Prostate gland (tissue), 2 donors: ENCODE measurements around the gene GLA. TPM values are rescaled to one million over a fixed set of nuclear protein-coding genes. Genes with fewer than 3 reads are reported as not detected.
A peak's percentile ranks its signal among the peaks of the same experiment; 100 is the strongest.

ENCODE experiments used
- DNase-seq: peaks from one replicate; pipeline ENCODE4 v3.0.0-alpha.2; 2019; ENCODE audit warnings: low spot score
- H3K27ac ChIP-seq, 2 donors: fragments of 200-600 bp; sonication (generic); 2 replicates each; pipeline ENCODE4 v1.5.1; 2017 to 2019
- H3K27me3 ChIP-seq: fragments of 200-600 bp; sonication (generic); replicated peaks from 2 replicates; pipeline ENCODE4 v1.5.1; 2019; ENCODE audit not compliant: insufficient read depth
- H3K36me3 ChIP-seq, 2 donors: fragments of 200-600 bp; sonication (generic); 1 replicate in 1 of 2; 2 replicates in 1 of 2; pipeline versions ENCODE4 v1.5.1 to v1.8.1; 2017 to 2019
- H3K4me1 ChIP-seq: fragments of 200-600 bp; sonication (generic); replicated peaks from 2 replicates; pipeline ENCODE4 v1.5.1; 2019
- H3K4me3 ChIP-seq, 2 donors: fragments of 200-600 bp; sonication (generic); 2 replicates each; pipeline ENCODE4 v1.5.1; 2017 to 2019
- H3K9me3 ChIP-seq: fragments of 200-600 bp; sonication (generic); 2 replicates; pipeline ENCODE4 v1.5.1; 2017
- CTCF ChIP-seq, 4 experiments: fragments of 200-600 bp in 2 of 4; fragments of 450-650 bp in 2 of 4; sonication (generic) in 2 of 4; IDR thresholded peaks; 1 replicate in 3 of 4; 2 replicates in 1 of 4; pipeline ENCODE4 v1.5.1; 2016 to 2019; ENCODE audit warnings: antibody characterized with exemption in 4 of 4, mild to moderate bottlenecking in 2 of 4, moderate library complexity in 2 of 4
- POLR2A ChIP-seq: fragments of 450-650 bp; IDR thresholded peaks from one replicate; pipeline ENCODE4 v1.6.1; 2016; ENCODE audit warnings: antibody characterized with exemption, mild to moderate bottlenecking
- POLR2AphosphoS5 ChIP-seq: sonication (generic); formaldehyde crosslinking; IDR thresholded peaks from one replicate; pipeline ENCODE4 v1.6.1; 2017; ENCODE audit warnings: antibody characterized with exemption
- WGBS: methylation state at CpG from one replicate; pipeline ENCODE4 v1.1.5; 2018; 5-methylcytosine and 5-hydroxymethylcytosine counted together
- intact Hi-C: fragments of 100-400 bp; cut with DNase I; formaldehyde crosslinking; loops from one replicate; pipeline ENCODE4 v1.14.2; 2022
- total RNA-seq, 2 donors: library from RNA; depleted of rRNA; stranded (reverse); fragments of >200 nt; gene quantifications; one replicate each; pipeline ENCODE4 v1.1.0, GENCODE V29; 2016

Gene GLA
- total RNA-seq, 2 donors from 2014 or later = 12.6 to 16.4 TPM

DNA sequence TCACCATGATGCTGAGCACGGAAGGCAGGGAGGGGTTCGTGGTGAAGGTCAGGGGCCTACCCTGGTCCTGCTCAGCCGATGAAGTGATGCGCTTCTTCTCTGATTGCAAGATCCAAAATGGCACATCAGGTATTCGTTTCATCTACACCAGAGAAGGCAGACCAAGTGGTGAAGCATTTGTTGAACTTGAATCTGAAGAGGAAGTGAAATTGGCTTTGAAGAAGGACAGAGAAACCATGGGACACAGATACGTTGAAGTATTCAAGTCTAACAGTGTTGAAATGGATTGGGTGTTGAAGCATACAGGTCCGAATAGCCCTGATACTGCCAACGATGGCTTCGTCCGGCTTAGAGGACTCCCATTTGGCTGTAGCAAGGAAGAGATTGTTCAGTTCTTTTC, 4.3 kb upstream of the GLA start:
- H3K9me3 ChIP-seq = no peaks in the 10 kb centered on the region
- 61% methylated on average over 10 of the region's 10 CpGs for WGBS
- intact Hi-C loops = no loop called here
- no peaks in the 10 kb centered on the region for H3K27me3 ChIP-seq
- no peak overlapping the region for H3K4me3 ChIP-seq
- H3K36me3 ChIP-seq = no peaks in the 10 kb centered on the region
- DNase-seq = no peak
- no peaks in the 10 kb centered on the region for H3K4me1 ChIP-seq
- TF ChIP-seq POLR2A (no peak), POLR2AphosphoS5 (no peak), CTCF (IDR thresholded peaks at IDR 0.05) (no peak)
- no peak overlapping the region for H3K27ac ChIP-seq

DNA sequence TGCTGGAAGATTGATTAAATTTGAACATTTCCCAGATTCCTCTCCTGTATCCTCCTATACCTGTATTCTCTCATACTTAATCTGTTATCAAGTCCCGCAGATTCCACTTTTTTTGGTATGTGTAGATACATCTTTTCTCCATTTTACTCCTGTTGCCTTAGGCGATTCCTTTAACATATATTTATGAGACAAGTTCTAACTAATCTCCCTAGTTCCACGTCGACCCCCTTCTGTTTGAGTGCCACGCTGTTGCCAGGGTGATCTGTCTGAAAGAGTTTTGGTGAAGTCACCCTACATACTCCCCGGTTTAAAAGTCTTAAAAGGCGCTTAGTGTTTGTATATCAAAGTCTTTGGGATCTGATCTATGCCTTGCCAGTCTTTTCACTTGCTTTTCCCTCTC, 2.7 kb upstream of the GLA start:
- TF ChIP-seq POLR2A = no peak
- no peak for TF ChIP-seq POLR2AphosphoS5
- no peak for TF ChIP-seq CTCF (IDR thresholded peaks at IDR 0.05)
- intact Hi-C loops = no loop called here
- Histone ChIP-seq H3K4me1 (no peaks in the 10 kb centered on the region), H3K9me3 (no peaks in the 10 kb centered on the region), H3K27ac (no peak overlapping the region), H3K4me3 (no peak overlapping the region), H3K36me3 (no peaks in the 10 kb centered on the region), H3K27me3 (no peaks in the 10 kb centered on the region)
- no peak for DNase-seq
- WGBS = 27% methylated on average over 7 of the region's 7 CpGs

- no peaks in the 10 kb centered on the region for H3K27me3 ChIP-seq
- 0% methylated on average over 6 of the region's 6 CpGs for WGBS
- no peaks in the 10 kb centered on the region for H3K9me3 ChIP-seq
- intact Hi-C loops = no loop called here
- no peaks in the 10 kb centered on the region for H3K4me1 ChIP-seq
- no peak for TF ChIP-seq CTCF (IDR thresholded peaks at IDR 0.05)
- TF ChIP-seq POLR2AphosphoS5 = no peak
- TF ChIP-seq POLR2A = no peak
- no peaks in the 10 kb centered on the region for H3K36me3 ChIP-seq
- peak overlapping the region; percentile 94 to 95 for H3K27ac ChIP-seq
- no peak for DNase-seq
- peak overlapping the region; percentile 48 to 49 for H3K4me3 ChIP-seq
Measured at GRCh38 chrX:101409043-101409442, 1.3 kb upstream of the GLA start.

DNA sequence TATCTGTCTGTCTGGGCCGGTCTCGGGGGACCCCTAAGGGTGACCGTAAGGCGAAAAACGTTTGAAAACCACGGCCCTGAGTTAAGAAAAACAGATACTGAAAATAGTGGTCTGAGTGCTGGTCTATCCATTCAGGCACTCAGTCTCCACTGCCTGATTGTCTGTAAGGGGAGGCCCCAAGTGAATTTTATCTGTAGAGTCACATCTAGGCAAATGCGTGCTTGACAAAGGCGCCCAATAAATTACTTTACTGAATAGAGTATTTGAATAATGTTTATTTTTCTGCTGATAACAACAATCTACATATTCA, 762 bp upstream of the GLA start:
- WGBS = 0% methylated on average over 8 of the region's 8 CpGs

More for the DNA sequence above, 762 bp upstream of the GLA start:
- TF ChIP-seq POLR2AphosphoS5 (no peak), CTCF (IDR thresholded peaks at IDR 0.05) (no peak)
- Histone ChIP-seq H3K36me3 (no peaks in the 10 kb centered on the region), H3K9me3 (no peaks in the 10 kb centered on the region), H3K4me1 (no peaks in the 10 kb centered on the region), H3K4me3 (peak overlapping the region; percentile 48 to 49), H3K27ac (peak overlapping the region; percentile 94 to 95), H3K27me3 (no peaks in the 10 kb centered on the region)
- intact Hi-C loops = no loop called here
- DNase-seq = no peak
